ENCODE results near the gene FAM180A. TPM values are rescaled to one million over a fixed set of nuclear protein-coding genes. Genes with fewer than 3 reads are reported as not detected.

Gene FAM180A
- total RNA-seq, 2 donors from 2014 or later: not detected

- TF ChIP-seq CTCF (conservative IDR thresholded peaks at IDR 0.05): no peak
- Histone ChIP-seq H3K27me3 (ENCODE audit: control insufficient read depth, insufficient read depth, low read length, poor library complexity, severe bottlenecking) (no peaks in the 10 kb centered on the region), H3K9ac (ENCODE audit: extremely low read depth, low read length, poor library complexity, severe bottlenecking) (no peak overlapping the region), H3K4me3 (ENCODE audit: low read length) (no peak overlapping the region), H3K36me3 (ENCODE audit: control insufficient read depth, insufficient read depth, low read length) (no peaks in the 10 kb centered on the region), H3K9me3 (ENCODE audit: control insufficient read depth, low read length) (no peaks in the 10 kb centered on the region), H3K27ac (ENCODE audit: low read depth, low read length) (no peak overlapping the region), H3K4me1 (ENCODE audit: control insufficient read depth, insufficient read depth, low read length) (no peaks in the 10 kb centered on the region)
- no peaks in the 10 kb centered on the region for H3K36me3 Mint-ChIP-seq (ENCODE audit: low read depth)
- no peak overlapping the region for H3K4me3 Mint-ChIP-seq
- DNase-seq: no peak
- no peak overlapping the region for H3K27ac Mint-ChIP-seq
- peaks cover 18% of the 10 kb centered on the region for H3K4me1 Mint-ChIP-seq
- WGBS, 2 experiments (ENCODE audit: insufficient coverage in 1 of 2, insufficient read length in 1 of 2): 94 to 100% methylated on average over 2 of the region's 2 CpGs
- peaks cover 14% of the 10 kb centered on the region for H3K27me3 Mint-ChIP-seq (ENCODE audit: insufficient read depth)
- H3K9me3 Mint-ChIP-seq: peaks cover 1% of the 10 kb centered on the region
Measured at GRCh38 chr7:135763261-135763660, 14.6 kb upstream of the FAM180A start.

GRCh38 chr7:135761751-135762488 is 13.3 kb upstream of the FAM180A start:
- Mint-ChIP-seq H3K9me3 (peaks cover 8% of the 10 kb centered on the region), H3K27ac (peak overlapping the region; percentile 40), H3K4me3 (no peak overlapping the region), H3K36me3 (ENCODE audit: low read depth) (no peaks in the 10 kb centered on the region), H3K27me3 (ENCODE audit: insufficient read depth) (peaks cover 4% of the 10 kb centered on the region), H3K4me1 (peaks cover 19% of the 10 kb centered on the region)
- H3K36me3 ChIP-seq (ENCODE audit: control insufficient read depth, insufficient read depth, low read length): no peaks in the 10 kb centered on the region
- DNase-seq: no peak
- no peaks in the 10 kb centered on the region for H3K4me1 ChIP-seq (ENCODE audit: control insufficient read depth, insufficient read depth, low read length)
- H3K4me3 ChIP-seq (ENCODE audit: low read length): no peak overlapping the region
- WGBS, 2 experiments (ENCODE audit: insufficient coverage in 1 of 2, insufficient read length in 1 of 2): 87 to 88% methylated on average over 5 to 10 of the region's 10 CpGs
- H3K27me3 ChIP-seq (ENCODE audit: control insufficient read depth, insufficient read depth, low read length, poor library complexity, severe bottlenecking): no peaks in the 10 kb centered on the region
- H3K9ac ChIP-seq (ENCODE audit: extremely low read depth, low read length, poor library complexity, severe bottlenecking): no peak overlapping the region
- TF ChIP-seq CTCF (conservative IDR thresholded peaks at IDR 0.05): no peak
- no peak overlapping the region for H3K27ac ChIP-seq (ENCODE audit: low read depth, low read length)
- H3K9me3 ChIP-seq (ENCODE audit: control insufficient read depth, low read length): no peaks in the 10 kb centered on the region

GRCh38 chr7:135759532-135759931 is 10.9 kb upstream of the FAM180A start:
- Mint-ChIP-seq H3K27me3 (ENCODE audit: insufficient read depth) (no peaks in the 10 kb centered on the region), H3K36me3 (ENCODE audit: low read depth) (no peaks in the 10 kb centered on the region), H3K9me3 (peaks cover 9% of the 10 kb centered on the region), H3K4me1 (peaks cover 13% of the 10 kb centered on the region), H3K4me3 (no peak overlapping the region), H3K27ac (no peak overlapping the region)
- no peaks in the 10 kb centered on the region for H3K9me3 ChIP-seq (ENCODE audit: control insufficient read depth, low read length)
- no peak overlapping the region for H3K4me3 ChIP-seq (ENCODE audit: low read length)
- no peak overlapping the region for H3K27ac ChIP-seq (ENCODE audit: low read depth, low read length)
- H3K36me3 ChIP-seq (ENCODE audit: control insufficient read depth, insufficient read depth, low read length): no peaks in the 10 kb centered on the region
- H3K4me1 ChIP-seq (ENCODE audit: control insufficient read depth, insufficient read depth, low read length): no peaks in the 10 kb centered on the region
- no peak for TF ChIP-seq CTCF (conservative IDR thresholded peaks at IDR 0.05)
- H3K9ac ChIP-seq (ENCODE audit: extremely low read depth, low read length, poor library complexity, severe bottlenecking): no peak overlapping the region
- no peak for DNase-seq
- H3K27me3 ChIP-seq (ENCODE audit: control insufficient read depth, insufficient read depth, low read length, poor library complexity, severe bottlenecking): no peaks in the 10 kb centered on the region
- WGBS, 2 experiments (ENCODE audit: insufficient coverage in 1 of 2, insufficient read length in 1 of 2): 88 to 96% methylated on average over 3 to 4 of the region's 4 CpGs
